Suprapubic skin (tissue), 3 donors: Measurements from ENCODE around the gene VTI1A.

Source experiments
- POLR2A ChIP-seq, 2 donors: fragments of 450-650 bp; IDR thresholded peaks; one replicate each; pipeline ENCODE4 v1.6.1; 2017; ENCODE audit warnings: antibody characterized with exemption in 2 of 2, mild to moderate bottlenecking in 2 of 2, moderate library complexity in 2 of 2
- TF ChIP-seq, protein P1 (sequence below), 2 donors: fragments of 200-600 bp in 1 of 2; fragments of 450-650 bp in 1 of 2; sonication (generic) in 1 of 2; IDR thresholded peaks; one replicate each; pipeline ENCODE4 v1.5.1; 2016 to 2019; ENCODE audit warnings: antibody characterized with exemption in 2 of 2, mild to moderate bottlenecking in 1 of 2, moderate library complexity in 1 of 2

DNA sequence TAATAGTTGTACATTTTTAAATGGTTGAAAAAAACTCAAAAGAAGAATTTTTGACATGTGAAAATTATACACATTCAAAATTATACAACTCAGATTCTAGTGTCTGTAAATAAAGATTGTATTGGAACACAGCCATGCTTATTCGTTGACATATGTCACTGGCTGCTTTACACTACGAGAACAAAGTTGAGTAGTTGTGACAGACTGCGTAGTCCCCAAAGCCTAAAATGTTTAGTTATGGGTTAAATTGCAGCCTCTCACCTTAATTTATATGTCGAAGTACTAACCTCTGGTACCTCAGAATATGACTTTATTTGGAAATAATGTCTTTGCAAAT, 358.2 kb downstream of the VTI1A start:
- no peak for TF ChIP-seq POLR2A (IDR thresholded peaks at IDR 0.05)
- TF ChIP-seq, protein P1, sequence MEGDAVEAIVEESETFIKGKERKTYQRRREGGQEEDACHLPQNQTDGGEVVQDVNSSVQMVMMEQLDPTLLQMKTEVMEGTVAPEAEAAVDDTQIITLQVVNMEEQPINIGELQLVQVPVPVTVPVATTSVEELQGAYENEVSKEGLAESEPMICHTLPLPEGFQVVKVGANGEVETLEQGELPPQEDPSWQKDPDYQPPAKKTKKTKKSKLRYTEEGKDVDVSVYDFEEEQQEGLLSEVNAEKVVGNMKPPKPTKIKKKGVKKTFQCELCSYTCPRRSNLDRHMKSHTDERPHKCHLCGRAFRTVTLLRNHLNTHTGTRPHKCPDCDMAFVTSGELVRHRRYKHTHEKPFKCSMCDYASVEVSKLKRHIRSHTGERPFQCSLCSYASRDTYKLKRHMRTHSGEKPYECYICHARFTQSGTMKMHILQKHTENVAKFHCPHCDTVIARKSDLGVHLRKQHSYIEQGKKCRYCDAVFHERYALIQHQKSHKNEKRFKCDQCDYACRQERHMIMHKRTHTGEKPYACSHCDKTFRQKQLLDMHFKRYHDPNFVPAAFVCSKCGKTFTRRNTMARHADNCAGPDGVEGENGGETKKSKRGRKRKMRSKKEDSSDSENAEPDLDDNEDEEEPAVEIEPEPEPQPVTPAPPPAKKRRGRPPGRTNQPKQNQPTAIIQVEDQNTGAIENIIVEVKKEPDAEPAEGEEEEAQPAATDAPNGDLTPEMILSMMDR (IDR thresholded peaks at IDR 0.05) = no peak
